Measurements from ENCODE around the gene AGPAT3.

AGPAT3 gene

DNA sequence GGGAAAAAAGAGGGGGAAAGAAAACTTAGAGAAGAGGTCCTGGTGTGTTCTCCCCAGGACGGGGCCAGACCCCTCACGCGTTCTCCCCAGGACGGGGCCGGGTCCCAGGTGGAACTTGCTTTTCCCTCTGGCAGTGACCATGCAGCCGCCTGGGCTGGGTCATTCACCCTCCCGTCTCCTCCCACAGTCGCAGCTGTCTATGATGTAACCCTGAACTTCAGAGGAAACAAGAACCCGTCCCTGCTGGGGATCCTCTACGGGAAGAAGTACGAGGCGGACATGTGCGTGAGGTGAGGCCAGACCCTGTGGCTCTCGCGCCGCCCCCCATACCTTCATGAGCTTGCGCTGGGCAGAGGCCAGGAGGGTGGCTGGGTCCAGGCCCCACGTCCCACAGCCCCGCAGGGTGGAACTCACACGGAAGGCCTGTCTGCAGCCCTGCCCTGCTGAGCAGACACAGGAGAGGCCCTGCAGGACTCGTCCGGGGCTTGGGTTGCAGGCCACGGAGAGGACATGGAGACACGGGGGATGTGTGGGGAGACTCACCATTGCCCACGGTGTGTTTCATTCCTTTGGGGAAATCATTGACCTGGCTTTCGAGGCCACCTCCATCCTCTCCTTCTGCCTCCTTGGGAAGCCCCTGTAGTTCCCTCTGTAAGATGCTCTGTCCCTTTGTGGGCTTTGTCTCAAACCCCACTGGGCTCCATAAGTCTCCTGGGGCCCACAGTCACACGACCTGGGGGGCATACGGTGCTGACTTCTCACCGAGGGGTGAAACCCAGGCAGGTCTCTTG is 106.4 kb downstream of the AGPAT3 start:
- in situ Hi-C loops (cut with MboI; ENCODE audit: low sequenced_read_pairs), result no loop called here

DNA sequence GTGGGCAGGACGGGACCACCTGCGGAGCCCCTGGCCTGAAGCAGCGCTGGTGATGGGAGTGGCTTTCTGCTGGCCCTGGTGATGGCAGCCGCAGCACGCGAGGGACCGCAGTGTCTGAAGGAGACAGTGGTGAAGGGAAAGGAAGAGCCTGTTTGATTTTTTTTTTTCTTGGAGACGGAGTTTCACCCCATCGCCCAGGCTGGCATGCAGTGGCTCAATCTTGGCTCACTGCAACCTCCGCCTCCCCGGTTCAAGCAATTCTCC is 106.9 kb downstream of the AGPAT3 start:
- in situ Hi-C loops (cut with MboI; ENCODE audit: low sequenced_read_pairs), result no loop called here

DNA sequence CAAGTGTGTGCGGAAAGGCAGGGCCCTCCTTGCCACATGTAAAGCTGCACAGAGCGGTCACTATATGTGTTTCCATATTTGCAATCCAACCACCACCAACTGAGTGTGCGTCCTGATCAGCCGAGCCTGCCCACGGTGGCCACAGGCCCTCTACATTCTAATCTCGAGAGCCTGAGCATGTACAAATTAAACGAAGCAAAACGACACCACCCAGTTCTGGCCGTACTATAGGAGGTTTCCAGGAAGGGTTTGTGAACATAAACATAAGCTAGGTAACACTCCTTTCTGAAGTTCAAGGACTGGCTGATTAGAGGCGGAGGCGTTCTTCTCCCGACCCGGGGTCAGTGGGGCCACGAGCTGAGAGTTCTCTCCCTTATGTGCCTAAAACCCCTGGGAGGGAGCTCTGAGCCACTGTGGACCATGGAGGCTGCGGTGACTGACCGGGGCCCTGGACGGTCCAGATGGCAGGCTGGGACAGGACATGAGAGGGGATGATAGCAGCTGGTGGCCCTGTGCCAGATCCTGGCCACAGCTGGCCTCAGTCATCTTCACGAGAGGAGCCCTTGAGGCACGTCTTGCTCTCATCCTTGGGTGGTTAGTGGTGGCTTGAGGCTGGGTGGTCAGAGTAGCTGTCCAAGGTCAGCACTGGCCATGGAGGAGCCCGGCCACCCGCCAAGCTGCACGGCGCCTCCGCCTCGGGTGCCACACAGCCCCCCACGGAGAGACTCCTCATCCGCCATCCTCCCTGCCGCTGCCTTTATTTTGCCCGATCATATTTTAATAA is 108.0 kb downstream of the AGPAT3 start:
- in situ Hi-C loops (cut with MboI; ENCODE audit: low sequenced_read_pairs), result no loop called here

DNA sequence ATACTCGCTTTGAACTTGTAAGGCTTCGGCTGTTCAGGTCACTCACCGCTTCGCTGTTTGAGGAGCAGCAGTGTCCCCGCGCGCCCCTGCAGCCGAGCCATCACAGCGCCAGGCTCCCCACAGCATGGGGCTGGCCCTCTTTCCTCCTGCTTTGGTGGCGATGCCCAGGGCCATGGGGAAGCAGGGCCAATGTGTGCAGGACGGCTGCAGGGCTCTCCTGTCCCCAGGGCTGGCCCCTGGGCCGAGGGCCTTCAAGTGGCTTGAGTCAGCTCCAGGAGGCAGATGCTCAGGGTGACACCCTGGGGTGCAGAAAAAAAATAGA is 108.6 kb downstream of the AGPAT3 start:
- in situ Hi-C loops (cut with MboI; ENCODE audit: low sequenced_read_pairs), result no loop called here

DNA sequence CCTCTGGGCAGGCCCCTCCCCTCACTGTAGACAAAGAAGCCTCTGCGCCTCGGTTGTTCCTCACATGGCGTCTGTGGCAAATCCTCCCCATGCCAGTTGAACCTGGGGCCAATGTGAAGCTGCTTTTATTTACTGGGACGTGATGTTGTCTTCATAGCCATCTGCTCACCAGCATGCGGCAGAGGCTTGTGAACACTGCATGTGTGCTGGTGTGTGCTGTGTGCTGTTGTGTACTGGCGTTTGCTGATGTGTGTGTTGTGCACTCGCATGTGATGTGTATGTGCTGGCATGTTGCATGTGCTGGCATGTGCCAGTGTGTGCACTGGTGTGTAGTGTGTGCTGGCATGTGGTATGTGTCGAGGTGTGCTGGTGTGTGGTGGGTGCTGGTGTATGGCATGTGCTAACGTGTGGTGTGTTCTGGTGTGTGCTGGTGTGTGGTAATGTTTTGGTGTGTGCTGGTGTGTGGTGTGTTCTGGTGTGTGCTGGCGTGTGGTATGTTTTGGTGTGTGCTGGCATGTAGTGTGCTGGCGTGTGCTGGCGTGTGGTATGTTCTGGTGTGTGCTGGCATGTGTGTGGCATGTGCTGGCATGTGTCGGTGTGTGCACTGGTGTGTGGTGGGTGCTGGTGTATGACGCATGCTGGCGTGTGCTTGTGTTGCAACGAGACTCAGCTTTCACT is 109.9 kb downstream of the AGPAT3 start:
- in situ Hi-C loops (cut with MboI; ENCODE audit: low sequenced_read_pairs), result no loop called here

DNA sequence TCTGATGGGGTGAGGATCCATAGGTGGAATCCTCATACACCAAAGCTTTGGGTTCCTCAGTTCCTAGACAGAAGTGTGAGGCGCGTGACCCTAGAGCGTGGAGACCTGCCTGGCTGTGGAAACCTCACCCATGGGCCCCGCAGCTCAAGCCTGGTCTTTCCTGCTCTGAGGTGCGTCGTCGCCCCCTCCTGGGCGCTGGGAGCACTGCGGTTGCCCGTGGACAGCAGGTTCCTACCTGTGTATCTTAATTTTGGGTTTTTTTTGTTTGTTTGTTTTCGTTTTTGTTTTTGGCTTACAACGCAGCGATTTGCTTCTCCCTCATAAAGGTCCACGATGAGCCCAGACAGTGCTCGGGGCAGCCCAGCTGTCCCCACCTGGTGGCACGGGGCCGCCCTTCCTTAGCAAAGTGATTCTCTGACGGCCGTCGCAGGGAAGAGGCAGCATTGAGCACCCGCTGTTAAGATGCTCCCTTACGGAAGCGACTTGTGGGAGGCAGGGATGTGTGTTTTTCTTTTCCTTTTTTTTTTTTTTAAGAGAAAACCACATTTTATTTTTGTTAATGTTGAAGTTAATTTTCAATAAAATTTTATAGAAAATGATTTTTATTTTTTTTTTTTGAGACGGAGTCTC is 110.6 kb downstream of the AGPAT3 start:
- in situ Hi-C loops (cut with MboI; ENCODE audit: low sequenced_read_pairs), result no loop called here

DNA sequence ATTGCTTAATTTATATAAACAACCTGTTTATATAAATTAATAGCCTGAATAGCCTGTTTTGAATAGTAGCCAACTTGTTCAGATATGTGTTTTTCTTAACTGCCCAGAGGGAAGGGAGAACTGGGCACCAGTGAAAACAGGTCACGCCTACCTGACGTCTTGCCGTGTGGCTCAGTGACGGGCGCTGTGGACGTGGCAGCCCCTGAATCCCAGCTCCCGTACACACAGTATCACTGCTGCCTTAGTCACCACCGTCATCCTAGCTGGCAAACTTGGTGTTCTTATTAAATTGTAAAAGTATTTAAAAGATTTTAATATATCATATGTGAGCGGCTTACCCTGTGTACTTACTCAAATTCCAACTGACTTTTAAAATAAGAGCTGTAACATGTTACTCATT is 111.6 kb downstream of the AGPAT3 start:
- in situ Hi-C loops (cut with MboI; ENCODE audit: low sequenced_read_pairs), result no loop called here

DNA sequence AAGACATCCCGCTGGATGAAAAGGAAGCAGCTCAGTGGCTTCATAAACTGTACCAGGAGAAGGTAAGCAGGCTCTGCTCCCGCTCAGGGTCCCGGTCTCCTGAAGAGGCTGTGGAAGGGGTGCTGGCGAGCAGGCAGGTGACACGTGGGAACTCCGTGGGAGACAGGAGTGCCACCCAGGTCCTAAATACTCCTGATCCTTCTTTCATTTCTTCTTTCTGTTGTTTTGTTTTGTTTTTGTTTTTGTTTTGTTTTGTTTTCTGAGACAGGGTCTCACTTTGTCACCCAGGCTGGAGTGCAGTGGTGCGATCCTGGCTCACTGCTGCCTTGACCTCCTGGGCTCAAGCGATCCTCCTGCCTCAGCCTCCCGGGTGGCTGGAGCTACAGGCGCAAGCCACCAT is 113.0 kb downstream of the AGPAT3 start:
- in situ Hi-C loops (cut with MboI; ENCODE audit: low sequenced_read_pairs), result no loop called here

DNA sequence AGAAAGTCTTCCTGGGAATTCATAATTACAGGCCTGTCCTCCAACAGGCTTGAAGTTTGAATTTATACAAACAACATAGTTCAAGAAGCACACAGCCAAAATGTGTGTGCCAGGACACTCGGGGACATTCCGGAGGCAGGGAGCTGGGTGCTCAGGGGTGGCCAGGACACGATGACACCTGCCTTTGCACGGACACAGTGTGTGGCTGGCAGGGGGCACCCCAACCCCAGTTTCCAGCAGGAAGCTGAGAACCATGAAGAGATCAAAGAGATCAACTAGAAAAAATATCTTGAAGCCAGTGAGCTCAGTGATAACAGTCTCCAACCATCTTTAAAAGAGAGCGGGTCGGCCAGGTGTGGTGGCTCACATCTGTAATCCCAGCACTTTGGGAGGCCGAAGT is 114.6 kb downstream of the AGPAT3 start:
- in situ Hi-C loops (cut with MboI; ENCODE audit: low sequenced_read_pairs), result no loop called here

DNA sequence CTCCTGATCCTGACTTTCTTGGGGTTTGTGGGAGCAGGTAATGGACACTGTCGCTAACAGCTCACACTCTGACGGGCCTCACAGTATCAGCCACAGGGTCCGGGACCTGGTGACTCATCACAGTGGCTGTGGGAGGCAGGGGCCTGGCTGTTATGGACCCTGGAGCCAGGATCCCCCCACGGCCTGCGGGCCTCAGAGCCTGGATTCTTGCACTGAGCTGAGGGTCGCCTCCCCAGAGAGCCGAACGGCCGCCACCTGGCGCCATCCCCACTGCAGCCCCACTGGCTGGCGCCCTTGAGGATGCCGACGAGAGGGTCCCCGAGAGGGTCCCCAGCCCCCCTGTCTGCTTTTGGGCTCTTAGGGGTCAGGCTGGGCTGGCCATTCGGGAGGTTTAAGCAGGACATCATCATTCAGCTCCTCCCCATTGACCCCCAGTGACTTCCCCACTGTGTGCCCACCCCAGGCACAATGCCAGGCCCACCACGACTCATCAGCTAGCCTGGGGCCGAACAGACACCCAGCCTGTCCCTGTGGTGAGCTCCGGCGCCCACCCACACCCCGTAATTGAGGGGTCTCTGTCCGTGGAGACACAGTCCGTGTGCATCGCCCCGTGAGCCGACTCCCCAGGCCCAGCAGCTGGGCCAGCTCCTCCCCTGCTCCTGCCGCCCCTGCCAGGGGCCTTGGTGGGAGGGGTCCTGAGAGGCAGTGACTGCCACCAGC is 116.3 kb downstream of the AGPAT3 start:
- in situ Hi-C loops (cut with MboI; ENCODE audit: low sequenced_read_pairs), result no loop called here

DNA sequence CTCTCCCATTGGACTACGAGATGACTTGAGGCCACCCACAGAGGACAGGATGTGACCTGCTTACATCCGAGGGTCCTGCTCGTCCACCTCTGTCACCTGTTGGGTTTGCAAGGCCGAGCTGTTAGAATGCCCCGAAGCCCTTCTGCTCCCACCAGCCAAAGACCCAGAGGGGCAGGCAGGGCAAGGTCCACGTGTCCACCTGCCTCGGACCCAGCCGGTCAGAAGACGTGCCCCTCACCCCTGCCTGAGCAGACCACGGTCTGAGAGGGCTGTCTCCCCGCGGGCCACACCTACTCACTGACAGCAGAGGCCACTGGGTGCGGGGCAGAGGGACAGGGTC is 116.8 kb downstream of the AGPAT3 start:
- in situ Hi-C loops (cut with MboI; ENCODE audit: low sequenced_read_pairs), result no loop called here

DNA sequence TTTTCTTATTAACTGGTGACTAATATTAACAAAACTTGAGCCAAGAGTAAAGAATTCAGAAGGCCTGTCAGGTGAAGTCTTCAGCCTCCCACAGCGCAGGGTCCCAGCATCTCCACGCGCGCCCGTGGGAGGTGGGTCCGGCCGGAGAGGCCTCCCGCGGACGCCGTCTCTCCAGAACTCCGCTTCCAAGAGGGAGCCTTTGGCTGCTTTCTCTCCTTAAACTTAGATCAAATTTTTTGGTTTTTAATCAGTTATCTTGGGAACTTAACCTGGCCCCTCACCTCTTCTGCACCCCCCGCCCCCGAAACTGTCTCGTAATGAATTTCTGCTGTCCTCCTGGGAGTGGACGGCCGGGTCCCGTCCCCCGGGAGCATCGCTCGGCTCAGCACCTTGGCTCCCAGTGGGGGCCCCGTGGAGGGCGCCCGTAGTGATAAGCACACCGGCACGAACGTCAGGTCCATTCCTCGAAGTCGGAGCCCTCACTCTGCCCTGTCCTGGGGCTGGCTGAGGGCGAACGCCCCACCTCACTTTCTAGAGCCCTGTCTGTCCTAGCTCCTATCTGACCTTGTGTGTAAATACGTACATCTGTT is 117.6 kb downstream of the AGPAT3 start:
- in situ Hi-C loops (cut with MboI; ENCODE audit: low sequenced_read_pairs), result no loop called here

DNA sequence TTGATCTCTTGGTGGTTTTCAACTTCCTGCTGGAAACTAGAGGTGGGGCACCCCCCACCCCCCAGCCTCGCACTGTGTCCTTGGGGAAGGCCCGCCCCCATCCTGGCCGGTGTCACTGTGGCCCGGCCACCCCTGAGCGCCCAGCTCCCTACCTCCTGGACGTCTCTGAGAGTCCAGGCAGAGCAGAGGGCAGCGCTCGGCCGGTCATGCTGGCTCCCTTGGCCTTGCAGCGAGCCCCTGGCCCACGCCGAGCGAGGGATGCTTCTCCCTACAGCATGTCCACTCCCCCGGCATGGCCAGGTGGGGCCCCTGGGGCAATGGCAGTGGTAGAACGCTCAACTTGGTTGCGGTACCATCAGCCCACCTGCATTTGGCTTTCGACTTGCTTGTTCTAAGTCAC is 118.4 kb downstream of the AGPAT3 start:
- in situ Hi-C loops (cut with MboI; ENCODE audit: low sequenced_read_pairs), result no loop called here

DNA sequence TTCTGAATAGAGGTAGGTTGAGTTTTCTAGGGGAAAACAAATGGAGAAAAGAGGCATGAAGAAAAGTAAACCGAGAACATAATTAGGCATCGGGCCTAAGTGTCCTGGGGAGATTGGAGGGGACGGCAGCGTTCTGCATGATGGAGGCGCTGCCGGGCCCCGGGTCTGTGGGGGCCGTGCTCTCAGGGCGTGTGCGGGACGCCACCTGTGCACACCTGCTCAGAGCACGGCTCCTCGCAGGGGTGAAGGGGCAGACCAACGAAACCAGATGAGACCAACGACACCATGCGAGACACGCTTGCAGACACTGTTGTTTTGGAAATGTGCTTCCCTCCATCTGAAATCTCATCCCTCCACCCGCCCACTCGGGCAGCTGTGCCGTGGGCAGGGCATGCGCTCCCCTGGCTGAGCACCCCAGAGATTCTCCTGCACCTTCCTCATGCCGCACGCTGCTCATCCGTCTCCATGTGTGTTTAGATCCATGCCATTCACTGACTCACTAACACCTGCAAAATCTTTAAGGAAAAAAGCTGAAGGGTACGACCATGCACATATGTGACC is 118.9 kb downstream of the AGPAT3 start:
- in situ Hi-C loops (cut with MboI; ENCODE audit: low sequenced_read_pairs), result no loop called here

DNA sequence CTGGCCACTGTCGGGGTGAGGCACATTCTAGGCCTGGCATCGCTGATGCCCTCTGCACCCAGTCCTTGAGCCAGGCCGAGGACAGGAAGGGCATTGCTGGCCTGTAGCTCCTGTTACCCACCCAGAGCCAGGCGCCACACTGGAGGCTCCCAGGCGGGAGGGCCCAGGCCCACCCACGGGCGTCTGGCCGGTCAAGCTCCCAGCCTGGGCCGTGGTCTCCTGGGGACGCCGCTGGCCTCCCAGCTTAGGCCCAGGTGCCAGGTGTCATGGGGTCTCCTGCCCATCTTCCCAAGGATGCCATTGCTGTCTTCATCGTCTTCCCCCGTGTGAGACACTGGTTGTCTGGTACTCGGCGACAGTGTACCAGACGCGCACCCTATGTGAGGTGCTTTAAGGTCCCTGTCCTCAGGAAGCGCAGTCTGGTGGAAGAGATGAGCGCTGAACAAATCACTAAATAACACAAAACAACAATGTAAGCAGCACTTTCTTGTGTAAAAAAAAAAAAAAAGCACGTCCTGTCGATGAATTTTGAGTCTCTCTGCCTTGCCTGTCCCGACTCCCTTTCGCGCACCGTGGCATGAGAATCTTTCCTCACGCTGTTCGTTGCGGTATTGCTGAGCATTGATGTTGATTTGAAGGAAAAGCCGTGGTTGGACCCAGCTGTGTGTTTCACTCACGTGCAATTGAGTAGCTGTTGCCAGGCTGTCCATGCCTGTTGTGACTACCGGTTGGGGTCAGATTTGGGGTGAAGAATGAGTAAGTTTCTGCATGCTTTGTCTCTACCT is 120.1 kb downstream of the AGPAT3 start:
- in situ Hi-C loops (cut with MboI; ENCODE audit: low sequenced_read_pairs), result no loop called here

DNA sequence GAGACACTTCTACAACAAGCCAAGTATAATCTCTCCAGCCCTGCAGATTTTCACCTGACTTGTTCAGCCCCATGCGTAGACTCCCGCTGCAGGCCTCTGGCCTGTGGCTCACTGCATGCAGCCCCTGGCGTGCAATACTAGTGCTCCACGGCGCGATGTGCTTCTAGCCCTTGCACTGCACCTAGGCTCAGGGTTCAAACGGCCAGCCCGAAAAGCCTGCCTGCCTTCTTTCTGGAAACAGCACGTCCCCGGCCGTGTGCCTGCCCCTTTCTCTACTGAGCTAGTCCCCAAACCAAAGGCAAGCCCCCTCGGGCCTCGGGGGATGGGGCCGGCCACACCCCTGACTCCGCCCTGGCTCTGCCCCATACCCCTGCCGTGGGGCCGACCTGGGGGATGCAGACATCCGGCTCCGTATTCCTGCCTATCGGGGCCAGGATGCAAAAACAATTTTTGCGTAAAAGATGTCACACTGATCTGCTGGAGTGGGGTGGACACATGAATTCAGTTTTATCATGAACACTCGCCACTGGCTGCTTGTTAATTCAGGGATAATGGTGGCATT is 120.7 kb downstream of the AGPAT3 start:
- in situ Hi-C loops (cut with MboI; ENCODE audit: low sequenced_read_pairs), result no loop called here

DNA sequence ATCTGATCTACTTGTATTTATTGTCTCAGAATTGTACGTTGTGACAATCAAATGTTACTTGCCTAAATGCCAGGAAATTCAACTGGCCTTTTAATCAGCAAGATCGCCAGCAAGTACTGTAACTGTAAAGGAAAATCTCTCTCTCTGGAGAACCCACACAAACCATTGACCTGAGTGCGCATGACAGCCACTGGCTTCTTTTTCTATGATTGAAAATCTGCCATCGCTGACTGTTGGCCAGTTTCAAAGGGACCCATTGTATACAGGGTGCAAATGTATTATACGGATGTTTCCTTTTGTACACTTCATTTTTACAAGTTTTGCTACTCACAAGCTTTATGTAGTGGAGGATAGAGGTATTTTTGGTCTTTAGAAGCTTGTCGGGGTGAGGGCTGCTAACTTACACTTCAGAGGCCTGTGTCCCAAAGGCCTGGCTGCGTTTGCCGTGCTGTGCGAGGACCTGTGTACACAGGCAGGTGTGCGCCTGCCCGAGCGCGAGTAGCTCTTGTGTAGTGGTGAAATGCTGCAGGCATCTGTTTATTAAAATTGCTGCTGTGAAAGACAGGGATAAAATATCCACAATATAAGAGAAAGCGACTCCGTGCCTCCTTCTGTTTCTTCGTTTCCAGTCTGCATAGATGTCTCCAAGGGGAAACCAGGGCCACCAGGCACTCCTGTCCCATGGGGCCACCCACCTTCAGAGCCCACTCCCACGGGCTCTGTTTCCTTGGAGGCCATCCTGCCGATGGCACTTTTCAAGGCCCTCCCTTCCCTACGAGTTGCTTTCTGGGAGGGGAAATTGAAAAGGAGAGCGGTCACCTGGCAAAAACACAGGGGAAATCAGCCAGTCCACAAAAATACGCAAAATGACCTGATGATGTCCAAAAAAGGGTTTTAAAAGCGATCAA is 121.8 kb downstream of the AGPAT3 start:
- in situ Hi-C loops (cut with MboI; ENCODE audit: low sequenced_read_pairs), result no loop called here

DNA sequence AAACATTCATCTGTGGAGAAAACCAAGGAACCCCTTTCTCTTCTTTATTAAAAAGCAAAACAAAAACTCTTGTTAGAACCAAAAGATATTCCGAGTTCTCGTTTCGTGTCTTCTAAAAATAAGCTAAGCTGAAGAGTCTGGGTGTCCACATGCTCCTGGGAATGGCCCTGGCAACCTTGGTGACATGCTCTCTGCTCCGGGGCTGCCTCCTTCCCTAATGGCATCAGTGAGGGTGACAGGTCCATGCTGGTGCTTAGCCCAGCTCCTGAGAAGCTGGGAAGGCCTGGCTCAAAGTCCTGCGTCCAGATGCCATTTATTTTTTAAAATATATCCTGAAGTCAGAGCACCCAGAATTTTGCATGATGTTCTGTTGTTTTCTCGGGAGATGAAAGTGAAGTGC is 122.5 kb downstream of the AGPAT3 start:
- in situ Hi-C loops (cut with MboI; ENCODE audit: low sequenced_read_pairs), result no loop called here

Data from hTERT RPE-1 (cell line).